GM12878 (cell line): Measurements from ENCODE around the gene MALT1.

ENCODE experiments used
- ATF3 ChIP-seq: IDR thresholded peaks from 2 replicates; pipeline ENCODE4 v1.6.1; 2011; ENCODE audit warnings: low read depth, mild to moderate bottlenecking, low read length, moderate library complexity, borderline replicate concordance; ENCODE audit errors: extremely low read depth
- CEBPB ChIP-seq, 2 experiments: fragments of 150-350 bp in 1 of 2; IDR thresholded peaks; 2 replicates each; pipeline ENCODE4 v1.6.1; 2012 to 2014; ENCODE audit warnings: low read depth in 2 of 2, low read length in 2 of 2, borderline replicate concordance in 1 of 2, inconsistent platforms in 1 of 2
- CREB1 ChIP-seq: IDR thresholded peaks from 2 replicates; pipeline ENCODE4 v1.6.1; 2012; ENCODE audit warnings: low read depth, mild to moderate bottlenecking, inconsistent platforms
- CTCF ChIP-seq, 3 experiments: IDR thresholded peaks in 2 of 3; conservative IDR thresholded peaks in 1 of 3; 2 replicates each; pipeline ENCODE4 v1.5.1; 2011; ENCODE audit warnings: low read depth in 3 of 3, low read length in 3 of 3, mild to moderate bottlenecking in 3 of 3, control low read depth in 2 of 3, moderate library complexity in 2 of 3, inconsistent platforms in 1 of 3, mixed read lengths in 1 of 3; ENCODE audit not compliant: control insufficient read depth in 2 of 3, insufficient read depth in 1 of 3; ENCODE audit errors: extremely low read depth in 1 of 3
- EP300 ChIP-seq, 2 experiments: fragments of 150-350 bp in 1 of 2; IDR thresholded peaks; 2 replicates each; pipeline ENCODE4 v1.6.1; 2011 to 2012; ENCODE audit warnings: low read depth in 2 of 2, low read length in 2 of 2, borderline replicate concordance in 1 of 2, improper control_type of control experiment in 1 of 2, inconsistent platforms in 1 of 2; ENCODE audit not compliant: control insufficient read depth in 1 of 2
- MXI1 ChIP-seq: fragments of 150-350 bp; IDR thresholded peaks from 2 replicates; pipeline ENCODE4 v1.6.1; 2011; ENCODE audit warnings: low read depth, mild to moderate bottlenecking, inconsistent platforms, low read length, improper control_type of control experiment
- MYC ChIP-seq: IDR thresholded peaks from 2 replicates; pipeline ENCODE4 v1.6.1; 2011; ENCODE audit warnings: mild to moderate bottlenecking, low read length, moderate library complexity, inconsistent platforms; ENCODE audit not compliant: insufficient read depth, insufficient replicate concordance, insufficient read length, severe bottlenecking
- POLR2A ChIP-seq: IDR thresholded peaks from 2 replicates; pipeline ENCODE4 v1.6.1; 2011; ENCODE audit warnings: low read depth, mild to moderate bottlenecking, low read length
- SIN3A ChIP-seq: IDR thresholded peaks from 2 replicates; pipeline ENCODE4 v1.6.1; 2012; ENCODE audit warnings: low read depth, low read length, improper control_type of control experiment
- SUPT20H ChIP-seq: IDR thresholded peaks from 2 replicates; pipeline ENCODE4 v1.6.1; 2011; ENCODE audit warnings: low read depth, mild to moderate bottlenecking, low read length, moderate library complexity, borderline replicate concordance; ENCODE audit not compliant: control insufficient read depth
- TCF7 ChIP-seq: IDR thresholded peaks from 2 replicates; pipeline ENCODE4 v1.6.1; 2014; ENCODE audit warnings: antibody characterized with exemption, borderline replicate concordance
- TF ChIP-seq, protein P1 (sequence below): IDR thresholded peaks from 2 replicates; pipeline ENCODE4 v1.6.1; 2011; ENCODE audit warnings: borderline replicate concordance, low read depth, mild to moderate bottlenecking, moderate library complexity, mixed read lengths, low read length; ENCODE audit not compliant: insufficient read depth; ENCODE audit errors: extremely low read length

DNA sequence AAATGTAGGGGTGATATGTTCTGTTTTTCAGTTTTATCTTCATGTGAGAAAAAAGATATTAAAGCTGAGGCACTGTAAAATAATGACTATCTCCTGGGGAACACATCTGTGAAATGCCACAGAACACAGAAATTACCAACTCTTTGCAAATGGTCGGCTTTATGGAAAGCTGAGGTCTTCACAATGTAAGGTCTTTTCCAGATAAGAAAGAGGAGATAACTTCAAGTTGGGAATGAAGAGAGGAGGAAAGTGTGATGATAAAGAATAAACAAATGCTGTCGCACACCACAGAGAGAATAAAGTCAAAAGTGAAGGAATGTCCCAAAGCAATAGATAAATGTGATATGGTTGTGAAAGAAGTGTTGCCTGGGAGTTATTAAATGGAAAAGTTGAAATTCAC lies 41.2 kb upstream of the MALT1 start:
- TF ChIP-seq CTCF (IDR thresholded peaks at IDR 0.05 in 2 of 3, conservative IDR thresholded peaks at IDR 0.05 in 1 of 3; ENCODE audit: control insufficient read depth in 2 of 3, extremely low read depth in 1 of 3, insufficient read depth in 1 of 3, low read depth in 3 of 3, low read length in 3 of 3), result no peak
- no peak for TF ChIP-seq CREB1
- TF ChIP-seq, protein P1, sequence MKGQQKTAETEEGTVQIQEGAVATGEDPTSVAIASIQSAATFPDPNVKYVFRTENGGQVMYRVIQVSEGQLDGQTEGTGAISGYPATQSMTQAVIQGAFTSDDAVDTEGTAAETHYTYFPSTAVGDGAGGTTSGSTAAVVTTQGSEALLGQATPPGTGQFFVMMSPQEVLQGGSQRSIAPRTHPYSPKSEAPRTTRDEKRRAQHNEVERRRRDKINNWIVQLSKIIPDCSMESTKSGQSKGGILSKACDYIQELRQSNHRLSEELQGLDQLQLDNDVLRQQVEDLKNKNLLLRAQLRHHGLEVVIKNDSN, result no peak
- no peak for TF ChIP-seq EP300 (IDR thresholded peaks at IDR 0.05; ENCODE audit: borderline replicate concordance in 1 of 2, control insufficient read depth in 1 of 2, low read depth in 2 of 2, low read length in 2 of 2)
- TF ChIP-seq POLR2A, result no peak
- no peak for TF ChIP-seq MXI1
- no peak for TF ChIP-seq SIN3A
- no peak for TF ChIP-seq SUPT20H
- TF ChIP-seq ATF3, result no peak
- TF ChIP-seq MYC, result no peak
- TF ChIP-seq CEBPB (IDR thresholded peaks at IDR 0.05; ENCODE audit: borderline replicate concordance in 1 of 2, low read depth in 2 of 2, low read length in 2 of 2), result no peak
- TF ChIP-seq TCF7, result no peak
